HG03521 (cell line): ENCODE measurements around the gene UMODL1.

ENCODE experiments used
- ATAC-seq: cut with Tn5 transposase; IDR thresholded peaks from one replicate; pipeline ENCODE4 v1.9.1; 2021; ENCODE audit warnings: mild to moderate bottlenecking, moderate library complexity; ENCODE audit not compliant: unreplicated experiment

Gene UMODL1, protein sequence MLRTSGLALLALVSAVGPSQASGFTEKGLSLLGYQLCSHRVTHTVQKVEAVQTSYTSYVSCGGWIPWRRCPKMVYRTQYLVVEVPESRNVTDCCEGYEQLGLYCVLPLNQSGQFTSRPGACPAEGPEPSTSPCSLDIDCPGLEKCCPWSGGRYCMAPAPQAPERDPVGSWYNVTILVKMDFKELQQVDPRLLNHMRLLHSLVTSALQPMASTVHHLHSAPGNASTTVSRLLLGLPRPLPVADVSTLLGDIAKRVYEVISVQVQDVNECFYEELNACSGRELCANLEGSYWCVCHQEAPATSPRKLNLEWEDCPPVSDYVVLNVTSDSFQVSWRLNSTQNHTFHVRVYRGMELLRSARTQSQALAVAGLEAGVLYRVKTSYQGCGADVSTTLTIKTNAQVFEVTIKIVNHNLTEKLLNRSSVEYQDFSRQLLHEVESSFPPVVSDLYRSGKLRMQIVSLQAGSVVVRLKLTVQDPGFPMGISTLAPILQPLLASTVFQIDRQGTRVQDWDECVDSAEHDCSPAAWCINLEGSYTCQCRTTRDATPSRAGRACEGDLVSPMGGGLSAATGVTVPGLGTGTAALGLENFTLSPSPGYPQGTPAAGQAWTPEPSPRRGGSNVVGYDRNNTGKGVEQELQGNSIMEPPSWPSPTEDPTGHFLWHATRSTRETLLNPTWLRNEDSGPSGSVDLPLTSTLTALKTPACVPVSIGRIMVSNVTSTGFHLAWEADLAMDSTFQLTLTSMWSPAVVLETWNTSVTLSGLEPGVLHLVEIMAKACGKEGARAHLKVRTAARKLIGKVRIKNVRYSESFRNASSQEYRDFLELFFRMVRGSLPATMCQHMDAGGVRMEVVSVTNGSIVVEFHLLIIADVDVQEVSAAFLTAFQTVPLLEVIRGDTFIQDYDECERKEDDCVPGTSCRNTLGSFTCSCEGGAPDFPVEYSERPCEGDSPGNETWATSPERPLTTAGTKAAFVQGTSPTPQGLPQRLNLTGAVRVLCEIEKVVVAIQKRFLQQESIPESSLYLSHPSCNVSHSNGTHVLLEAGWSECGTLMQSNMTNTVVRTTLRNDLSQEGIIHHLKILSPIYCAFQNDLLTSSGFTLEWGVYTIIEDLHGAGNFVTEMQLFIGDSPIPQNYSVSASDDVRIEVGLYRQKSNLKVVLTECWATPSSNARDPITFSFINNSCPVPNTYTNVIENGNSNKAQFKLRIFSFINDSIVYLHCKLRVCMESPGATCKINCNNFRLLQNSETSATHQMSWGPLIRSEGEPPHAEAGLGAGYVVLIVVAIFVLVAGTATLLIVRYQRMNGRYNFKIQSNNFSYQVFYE

DNA sequence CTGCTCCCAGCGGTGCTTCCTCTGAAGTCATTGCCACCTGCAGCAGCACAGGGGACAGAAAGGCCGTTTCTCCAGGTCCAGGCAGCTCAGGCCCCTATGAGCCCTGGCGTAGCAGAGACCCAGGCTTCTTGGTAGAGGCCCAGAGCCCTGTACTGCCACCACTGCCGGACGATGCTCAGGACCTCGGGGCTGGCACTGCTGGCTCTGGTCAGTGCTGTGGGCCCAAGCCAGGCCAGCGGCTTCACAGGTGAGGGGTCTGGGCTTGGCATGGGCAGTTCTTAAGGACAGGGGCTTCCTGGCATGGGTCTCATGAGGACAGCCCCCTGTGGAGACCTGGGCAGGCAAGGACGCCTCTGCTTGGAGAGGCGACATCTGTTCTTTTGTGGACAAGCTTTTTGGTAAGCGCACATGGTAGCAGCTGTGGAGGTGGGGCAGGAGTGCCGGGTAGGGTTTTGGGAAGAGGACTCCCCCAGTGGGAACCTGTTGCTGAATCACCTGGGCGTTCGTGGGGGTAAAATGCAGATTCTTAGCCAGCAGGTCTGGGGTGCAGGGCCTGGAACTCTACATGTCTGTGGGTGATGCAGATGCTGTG is at the start of gene UMODL1:
UMODL1 (plus strand) TSS at position 172 of the 592 bp plus-strand sequence; CDS start at position 172, 0 bp downstream.
- ATAC-seq = no peak

DNA sequence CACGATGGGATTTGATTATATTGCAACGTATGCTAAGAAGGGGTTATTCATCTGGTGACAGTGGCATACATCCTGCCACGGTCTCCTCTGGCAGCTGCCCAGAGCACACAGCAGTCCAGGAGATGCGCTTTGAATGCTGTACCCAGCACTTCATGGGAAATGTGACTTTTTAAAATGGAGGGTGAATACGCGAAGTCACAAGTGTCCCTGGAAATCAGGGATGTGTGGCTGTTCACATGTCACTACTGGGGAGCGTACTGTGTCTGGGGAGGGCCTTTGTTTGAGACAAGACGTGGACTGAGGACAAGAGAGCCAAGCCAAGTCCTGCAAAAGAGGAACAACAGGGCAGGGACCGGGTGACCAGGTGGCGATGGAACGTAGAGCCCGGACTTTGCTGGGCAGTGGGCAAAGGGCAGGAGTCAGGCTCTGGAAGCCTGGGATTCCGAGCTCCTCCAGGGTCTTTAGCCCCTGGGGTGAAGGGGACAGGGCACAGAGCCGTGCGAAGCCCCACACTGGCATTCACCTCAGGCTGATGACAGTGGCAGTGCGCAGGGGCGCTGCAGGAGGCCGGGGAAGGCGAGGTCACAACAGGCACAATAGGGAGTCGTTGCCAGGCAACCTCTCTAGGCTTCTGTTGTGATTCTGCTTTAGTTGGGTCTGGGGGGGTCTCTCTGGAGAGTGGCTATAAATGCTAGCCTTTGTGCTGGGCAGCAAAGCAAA is 49.6 kb upstream of the UMODL1 start:
- ATAC-seq = no peak

DNA sequence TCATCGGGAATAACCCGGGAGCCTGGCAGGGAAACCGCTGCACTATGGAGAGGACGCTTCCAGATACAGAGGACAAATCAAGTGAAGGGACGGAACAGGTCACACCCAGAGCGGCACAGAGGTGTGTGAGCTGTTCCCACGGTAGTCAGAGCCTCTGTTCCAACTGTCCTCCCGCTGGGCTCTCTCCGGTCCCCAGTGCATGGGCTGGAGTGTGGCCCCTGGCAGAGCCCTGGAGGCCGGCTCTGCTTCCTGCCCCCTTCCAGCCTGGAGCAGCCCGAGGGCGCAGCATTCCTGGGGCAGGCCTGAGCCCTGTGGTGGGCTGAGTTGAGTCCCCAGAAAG is 49.1 kb upstream of the UMODL1 start:
- no peak for ATAC-seq

DNA sequence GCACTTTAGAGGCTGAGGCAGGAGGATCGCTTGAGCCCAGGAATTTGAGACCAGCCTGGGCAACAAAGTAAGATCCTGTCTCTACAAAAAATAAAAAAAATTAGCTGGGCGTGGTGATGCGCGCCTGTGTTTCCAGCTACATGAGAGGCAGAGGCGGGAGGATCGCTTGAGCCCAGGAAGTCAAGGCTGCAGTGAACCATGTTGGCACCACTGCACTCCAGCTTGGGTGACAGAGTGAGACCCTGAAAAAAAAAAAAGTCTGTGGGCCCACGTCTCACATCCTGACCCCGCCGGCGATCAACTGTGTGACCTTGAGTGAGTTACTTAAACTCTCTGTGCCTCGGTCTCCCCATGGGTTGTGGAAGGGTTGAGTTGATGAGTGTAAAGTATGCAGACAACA is 48.2 kb upstream of the UMODL1 start:
- no peak for ATAC-seq

DNA sequence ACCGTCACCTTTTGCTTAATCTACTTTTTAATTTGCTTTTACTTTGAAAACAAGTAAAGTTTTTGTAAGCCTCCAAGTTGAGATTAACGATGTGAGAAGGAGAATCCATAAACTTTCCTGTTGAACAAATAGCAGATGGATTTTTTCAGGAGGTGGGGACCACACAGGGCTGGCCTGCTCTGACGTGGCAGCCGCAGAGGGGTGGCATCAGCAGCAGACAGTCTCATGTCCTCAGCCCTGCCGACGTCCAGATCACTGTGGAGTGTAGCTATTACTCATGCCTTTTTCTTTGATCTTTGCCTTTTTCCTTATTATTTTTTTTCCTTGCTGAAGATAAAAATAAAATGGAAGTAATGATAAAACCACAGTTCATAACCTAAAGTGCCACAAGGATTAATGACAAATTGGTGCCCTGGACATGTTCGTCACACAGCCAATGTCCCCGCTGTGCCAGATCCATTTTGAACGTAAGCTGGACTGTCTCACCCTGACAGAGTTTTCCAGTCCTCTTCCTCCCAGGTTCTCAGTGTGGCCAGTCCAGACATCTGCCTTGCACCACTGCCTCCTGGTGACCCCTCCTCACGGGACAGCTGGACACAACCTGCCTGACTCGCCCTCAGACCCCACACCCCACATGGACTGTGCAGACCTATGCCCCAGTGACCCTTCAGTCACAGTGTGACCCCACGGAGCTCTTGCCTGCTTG is 45.6 kb upstream of the UMODL1 start:
- ATAC-seq = no peak

DNA sequence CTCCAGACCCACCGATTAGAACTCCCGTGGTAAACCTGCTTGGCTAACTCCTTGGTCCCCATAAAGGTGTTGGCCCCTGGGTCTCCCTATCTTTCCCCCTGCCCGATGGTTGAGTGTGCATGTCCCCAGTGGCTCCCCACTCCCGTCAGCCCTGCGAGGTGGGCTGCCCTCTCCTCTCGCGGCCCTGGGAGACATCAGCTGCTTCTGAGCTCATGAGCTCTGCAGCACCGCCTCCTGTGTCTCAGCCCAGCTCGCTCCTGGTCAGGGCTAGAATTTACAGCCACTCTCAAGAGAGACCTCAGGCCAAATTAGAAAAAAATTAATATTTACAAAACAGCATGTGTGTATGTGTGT is 45.1 kb upstream of the UMODL1 start:
- no peak for ATAC-seq

DNA sequence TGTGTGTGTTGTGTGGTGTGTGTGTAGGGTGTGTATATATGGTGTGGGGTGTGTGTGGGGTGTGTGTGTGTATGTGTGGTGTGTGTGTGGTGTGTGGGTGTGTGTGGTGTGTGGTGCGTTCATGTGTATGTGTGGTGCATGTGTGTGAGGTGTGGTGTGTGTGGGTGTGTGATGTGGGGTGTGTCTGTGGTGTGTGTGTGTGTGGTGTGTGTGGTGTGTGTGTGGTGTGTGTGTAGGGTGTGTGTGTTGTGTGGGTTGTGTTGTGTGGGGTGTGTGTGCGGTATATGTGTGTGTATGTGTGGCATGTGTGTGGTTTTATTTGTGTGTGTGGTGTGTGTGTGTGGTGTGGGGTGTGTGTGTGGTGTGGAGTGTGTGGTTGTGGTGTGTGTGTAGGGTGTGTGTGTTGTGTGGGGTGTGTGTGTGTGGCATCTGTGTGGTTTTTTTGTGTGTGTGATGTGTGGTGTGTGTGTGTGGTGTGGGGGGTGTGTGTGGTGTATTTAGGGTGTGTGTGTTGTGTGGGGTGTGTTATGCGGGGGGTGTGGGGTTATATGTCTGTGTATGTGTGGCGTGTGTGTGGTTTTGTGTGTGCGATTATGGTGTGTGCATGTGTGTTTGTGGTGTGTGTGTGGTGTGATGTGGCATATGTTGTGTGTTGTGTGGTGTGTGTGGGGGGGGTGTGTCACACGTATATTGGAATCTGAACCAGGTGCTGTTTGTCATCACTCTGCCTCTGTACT is 43.9 kb upstream of the UMODL1 start:
- ATAC-seq = no peak

DNA sequence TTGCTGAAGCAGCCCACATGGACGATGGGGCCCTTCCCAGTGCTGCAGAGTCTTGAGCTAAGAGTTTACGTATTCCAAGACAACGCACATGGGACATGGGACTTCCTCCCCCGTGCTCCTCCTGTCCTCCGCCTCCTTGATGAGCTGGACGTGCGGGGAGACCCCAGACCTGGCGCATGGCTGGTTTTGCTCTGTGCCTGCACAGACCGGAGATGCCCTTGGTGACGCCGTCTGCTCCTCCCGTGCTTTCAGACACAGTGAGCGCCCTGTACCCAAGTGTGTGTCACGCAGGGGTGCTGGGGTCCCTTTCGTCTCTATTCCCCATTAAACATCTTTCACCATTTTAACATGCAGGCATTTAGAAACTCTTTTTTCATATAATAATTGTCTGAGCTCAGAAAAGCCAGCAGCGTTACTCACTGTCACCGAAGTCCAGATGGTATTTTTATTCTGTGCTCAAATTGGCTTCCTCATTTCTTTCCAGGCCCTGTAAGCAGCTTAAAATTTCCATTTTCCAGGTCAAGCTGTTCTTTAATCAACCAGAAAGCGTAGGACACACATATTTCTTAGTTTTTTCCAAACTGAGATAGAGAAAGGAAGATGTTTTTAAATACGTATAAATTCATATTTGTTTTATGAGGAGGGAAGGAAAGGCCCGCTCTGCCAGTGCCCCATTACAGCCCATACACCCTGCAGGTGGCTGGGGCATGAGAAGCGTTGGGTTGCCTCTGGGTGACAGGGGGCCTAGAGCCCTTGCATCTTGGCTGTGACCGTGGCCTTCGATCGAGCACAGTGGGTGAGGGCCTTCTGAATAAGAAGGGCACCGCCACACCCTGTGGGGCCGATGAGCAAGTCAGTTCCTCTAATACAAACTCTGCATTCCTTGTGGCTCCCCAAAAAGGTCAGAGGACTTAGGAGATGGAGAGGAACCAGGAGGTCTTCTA is 43.0 kb upstream of the UMODL1 start:
- no peak for ATAC-seq

DNA sequence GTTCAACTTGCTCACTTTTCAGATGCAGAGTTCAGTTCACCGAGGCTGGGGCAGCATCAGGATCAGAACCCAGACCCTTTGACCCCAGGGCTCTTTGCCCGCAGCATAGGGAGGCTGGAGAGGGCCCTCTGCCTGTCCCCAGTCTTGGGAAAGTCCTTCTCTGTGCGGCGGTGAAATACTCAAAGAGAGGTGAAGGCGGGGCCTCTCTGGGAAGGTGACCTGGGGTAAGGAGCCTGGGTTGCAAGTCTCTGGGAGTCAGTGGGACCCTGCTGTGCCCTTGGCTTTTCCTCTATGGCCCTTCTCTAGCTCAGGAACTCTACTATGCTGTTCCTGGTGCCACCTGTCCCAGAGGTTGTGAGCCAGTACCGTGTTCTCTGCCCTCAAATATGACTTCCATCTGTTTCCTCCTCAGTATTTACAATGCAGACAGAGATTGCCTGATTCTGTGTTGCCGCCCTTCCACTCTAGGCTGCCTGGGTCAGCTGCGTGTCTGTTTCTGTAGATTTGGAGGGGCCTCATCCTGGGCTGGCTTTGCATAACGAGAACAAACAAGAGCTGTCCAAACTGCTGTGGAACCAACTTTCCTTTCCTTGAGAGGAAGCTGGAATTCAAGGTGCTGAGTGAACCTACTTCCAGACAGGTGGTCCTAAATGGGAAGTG is 42.2 kb upstream of the UMODL1 start:
- ATAC-seq = no peak

DNA sequence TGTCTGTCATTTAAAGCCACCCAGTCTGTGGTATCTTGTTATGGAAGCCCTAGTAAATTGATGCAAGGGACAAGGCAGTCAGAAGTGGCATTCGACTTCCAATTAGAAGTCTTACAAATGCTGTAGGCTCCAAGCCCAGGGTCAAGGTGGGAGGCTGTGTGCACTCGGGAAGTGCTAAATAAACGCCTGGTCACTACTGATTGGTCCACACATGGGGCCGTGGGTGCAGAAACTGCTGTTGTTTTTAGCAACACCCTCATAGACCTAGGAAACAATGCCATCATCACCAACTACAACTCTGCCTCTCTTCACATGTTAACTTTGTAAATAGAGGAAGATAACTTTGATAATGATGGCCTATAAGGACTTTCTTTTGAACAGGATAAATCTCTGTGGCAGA is 40.8 kb upstream of the UMODL1 start:
- ATAC-seq = no peak

DNA sequence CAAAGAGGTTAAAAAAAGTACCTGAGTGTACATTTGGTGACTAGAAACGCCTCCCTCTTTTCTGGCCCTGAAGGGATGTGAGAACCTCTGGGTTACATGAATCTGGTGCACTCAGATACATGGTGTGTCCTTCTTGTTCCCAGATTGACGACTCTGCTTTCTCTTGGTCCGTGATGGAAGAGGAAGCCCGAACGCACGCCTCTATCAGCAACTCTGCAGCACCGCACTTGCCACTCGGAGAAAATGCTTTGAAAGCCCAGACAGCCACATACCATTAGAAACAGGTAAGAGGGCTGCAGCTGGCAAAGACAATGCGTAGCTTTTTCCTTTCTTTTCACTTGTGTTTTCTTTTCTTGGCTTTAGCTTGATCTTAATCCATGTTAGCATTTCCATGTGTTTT is 39.9 kb upstream of the UMODL1 start:
- ATAC-seq = no peak

DNA sequence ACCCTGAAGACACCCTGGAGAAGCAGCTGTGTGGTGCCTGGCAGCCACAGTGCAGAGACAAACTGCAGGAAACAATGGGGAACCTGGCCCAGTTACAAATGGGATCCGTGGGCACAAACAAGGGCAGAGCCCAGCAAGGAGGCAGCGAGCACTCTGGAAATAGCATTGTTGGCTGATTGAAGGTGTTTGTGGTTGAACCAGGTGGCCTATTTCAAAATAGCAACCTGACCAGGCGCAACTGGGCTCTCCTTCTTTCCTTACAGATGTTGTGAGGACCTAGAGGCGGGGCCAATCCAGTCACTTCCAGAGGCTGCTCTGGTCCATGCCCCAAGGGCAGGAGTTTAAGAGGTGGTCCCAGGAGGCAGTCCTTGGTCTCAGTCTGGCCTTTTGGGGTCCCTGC is 39.3 kb upstream of the UMODL1 start:
- ATAC-seq = no peak

DNA sequence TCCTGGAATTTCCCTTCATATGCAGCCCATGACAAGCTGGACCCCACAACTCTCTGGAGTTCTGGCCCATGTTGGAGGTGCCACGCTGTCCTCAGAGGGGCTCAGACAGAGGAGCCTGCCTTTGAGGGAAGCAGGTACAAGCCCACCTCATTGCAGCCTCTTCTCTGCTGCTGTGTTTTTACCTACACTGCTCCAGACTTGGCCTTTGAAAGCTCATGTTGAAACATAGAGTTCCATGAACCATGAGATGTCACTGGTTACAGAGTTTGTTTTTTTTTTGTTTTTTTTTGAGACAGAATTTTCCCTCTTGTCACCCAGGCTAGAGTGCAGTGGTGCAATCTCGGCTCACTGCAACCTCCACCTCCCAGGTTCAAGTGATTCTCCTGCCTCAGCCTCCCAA is 38.9 kb upstream of the UMODL1 start:
- ATAC-seq = no peak

DNA sequence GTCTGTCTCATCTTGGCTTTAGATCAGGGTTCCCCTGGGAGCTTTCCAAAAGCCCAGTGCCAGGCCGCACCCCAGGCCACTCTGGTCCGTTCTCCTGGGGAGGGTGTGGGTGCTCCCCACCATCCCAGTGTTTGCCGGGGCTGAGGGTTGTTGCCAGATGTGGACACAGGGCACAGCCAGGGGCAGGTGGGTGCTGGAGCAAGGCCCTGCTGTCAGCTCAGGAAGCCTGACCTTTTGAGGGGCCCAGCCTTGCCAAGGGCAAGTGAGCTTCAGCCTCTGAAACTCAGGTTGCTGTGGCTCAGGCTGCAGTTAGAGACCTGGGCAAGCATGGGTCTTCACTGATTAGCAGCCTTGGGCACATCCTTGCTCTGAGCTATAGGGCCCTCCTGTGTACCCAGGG is 38.1 kb upstream of the UMODL1 start:
- no peak for ATAC-seq

DNA sequence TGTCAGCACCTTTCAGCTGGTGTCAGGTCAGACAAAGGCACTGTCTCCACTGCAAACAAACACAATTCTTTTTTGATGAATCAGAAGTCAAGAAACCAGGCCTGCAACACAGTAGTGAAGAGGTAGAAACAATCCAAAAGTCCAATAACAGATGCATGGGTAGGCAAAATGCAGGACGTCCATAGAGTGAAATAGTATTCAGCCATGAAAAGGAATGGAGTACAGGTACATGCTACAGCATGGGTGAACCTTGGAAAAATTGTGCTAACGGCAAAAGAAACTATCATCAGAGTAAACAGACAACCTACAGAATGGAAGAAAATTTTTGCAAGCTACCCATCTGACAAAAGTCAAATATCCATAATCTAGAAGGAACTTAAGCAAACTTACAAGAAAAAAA is 34.8 kb upstream of the UMODL1 start:
- no peak for ATAC-seq

DNA sequence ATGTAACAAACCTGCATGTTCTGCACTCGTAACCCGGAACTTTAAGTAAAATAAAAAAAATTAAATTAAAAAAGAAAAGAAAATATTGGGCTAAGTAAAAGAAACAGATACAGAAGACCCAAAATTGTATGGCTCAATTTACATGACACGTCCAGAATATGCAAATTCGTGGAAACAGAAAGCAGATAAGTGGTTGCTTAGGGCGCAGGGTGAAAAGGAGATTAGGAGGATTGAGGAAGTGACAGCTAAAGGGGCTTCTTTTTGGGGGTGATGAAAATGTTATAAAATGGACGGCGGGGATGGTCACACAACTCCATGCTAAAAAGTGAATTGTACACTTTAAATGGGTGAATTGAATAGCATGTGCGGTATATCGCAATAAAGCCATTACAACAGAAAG is 33.6 kb upstream of the UMODL1 start:
- ATAC-seq = no peak

DNA sequence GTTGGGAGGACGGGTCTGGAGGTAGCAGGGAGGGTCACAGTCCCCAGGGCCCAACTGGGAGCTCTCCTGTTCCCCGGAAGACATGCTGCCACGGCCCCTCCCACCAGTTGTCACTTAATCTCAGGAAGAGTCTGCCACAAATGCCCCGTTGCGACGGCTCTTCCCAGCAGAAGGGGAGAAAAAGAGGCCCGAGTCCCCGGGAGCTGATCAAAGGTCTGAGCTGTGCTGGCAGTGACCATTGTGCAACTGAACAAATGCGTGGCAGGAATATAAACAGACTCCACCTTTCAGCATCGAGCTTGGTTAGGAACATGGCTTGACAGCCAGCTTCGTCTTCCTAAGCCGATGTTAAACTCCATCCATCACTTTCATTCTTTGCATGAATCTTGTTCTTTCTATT is 33.2 kb upstream of the UMODL1 start:
- ATAC-seq = no peak
